IPS-NIHi7 (cell line): Measurements from ENCODE around the gene ZAR1.
"Not testable (repeated sequence)": the region's sequence is repeated elsewhere in the genome, so short reads cannot be mapped to it uniquely, and the experiment has no call there.

Source experiments
- DNase-seq: peaks from one replicate; pipeline ENCODE4 v3.0.0; 2012; ENCODE audit warnings: mixed read lengths; ENCODE audit errors: extremely low spot score

The ZAR1 gene, protein sequence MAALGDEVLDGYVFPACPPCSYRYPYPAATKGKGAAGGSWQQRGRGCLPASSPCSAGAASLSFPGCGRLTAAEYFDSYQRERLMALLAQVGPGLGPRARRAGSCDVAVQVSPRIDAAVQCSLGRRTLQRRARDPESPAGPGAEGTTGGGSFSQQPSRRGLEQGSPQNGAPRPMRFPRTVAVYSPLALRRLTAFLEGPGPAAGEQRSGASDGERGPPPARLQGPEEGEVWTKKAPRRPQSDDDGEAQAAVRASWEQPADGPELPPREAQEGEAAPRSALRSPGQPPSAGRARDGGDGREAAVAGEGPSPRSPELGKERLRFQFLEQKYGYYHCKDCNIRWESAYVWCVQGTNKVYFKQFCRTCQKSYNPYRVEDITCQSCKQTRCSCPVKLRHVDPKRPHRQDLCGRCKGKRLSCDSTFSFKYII

DNA sequence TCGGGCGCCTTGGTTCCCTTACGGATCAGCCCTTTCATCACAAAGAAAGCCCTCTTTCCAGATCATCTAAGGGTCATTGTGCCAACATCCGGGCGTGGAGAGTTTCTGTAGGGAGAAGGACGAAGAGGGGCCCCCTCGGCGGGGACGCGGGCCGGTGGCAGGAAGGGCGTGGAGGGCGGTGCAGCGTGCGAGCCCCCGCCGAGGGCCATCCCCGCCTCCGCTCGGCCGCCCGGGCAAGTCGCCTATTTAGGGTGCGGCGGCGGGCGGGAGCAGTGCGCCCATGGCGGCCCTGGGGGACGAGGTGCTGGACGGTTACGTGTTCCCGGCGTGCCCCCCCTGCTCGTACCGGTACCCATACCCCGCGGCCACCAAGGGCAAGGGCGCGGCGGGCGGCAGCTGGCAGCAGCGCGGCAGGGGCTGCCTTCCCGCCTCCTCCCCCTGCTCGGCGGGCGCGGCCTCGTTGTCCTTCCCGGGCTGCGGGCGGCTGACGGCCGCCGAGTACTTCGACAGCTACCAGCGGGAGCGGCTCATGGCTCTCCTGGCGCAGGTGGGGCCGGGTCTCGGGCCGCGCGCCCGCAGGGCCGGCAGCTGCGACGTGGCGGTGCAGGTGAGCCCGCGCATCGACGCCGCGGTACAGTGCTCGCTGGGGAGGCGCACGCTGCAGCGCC, at the start of gene ZAR1:
ZAR1 (plus strand) TSS at position 241 of the 668 bp plus-strand sequence; CDS start at position 281, 40 bp downstream.
- DNase-seq = peak; percentile 50

DNA sequence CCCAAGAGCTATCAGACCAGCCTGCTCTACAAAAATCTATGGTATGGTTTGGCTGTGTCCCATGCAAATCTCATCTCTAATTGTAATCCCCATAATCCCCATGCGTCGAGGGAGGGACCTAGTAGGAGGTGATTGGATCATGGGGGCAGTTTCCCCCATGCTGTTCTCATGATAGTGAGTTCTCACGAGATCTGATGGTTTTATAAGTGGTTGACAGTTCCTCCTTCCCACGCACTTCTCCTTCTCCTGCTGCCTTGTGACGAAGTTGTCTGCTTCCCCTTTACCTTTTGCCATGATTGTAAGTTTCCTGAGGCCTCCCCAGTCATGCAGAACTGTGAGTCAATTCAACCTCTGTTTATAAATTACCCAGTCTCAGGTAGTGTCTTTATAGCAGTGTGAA, 49.1 kb upstream of the ZAR1 start:
- DNase-seq = not testable (repeated sequence)

- DNase-seq = no peak
Observed at GRCh38 chr4:48445704-48446103, 44.3 kb upstream of the ZAR1 start.

GRCh38 chr4:48446642-48447041, 43.4 kb upstream of the ZAR1 start:
- no peak for DNase-seq

- DNase-seq = no peak
Observed at GRCh38 chr4:48449151-48449550, 40.9 kb upstream of the ZAR1 start.

GRCh38 chr4:48450740-48451139, 39.3 kb upstream of the ZAR1 start:
- DNase-seq = no peak

- not testable (repeated sequence) for DNase-seq
Observed at GRCh38 chr4:48451656-48452055, 38.4 kb upstream of the ZAR1 start.

- no peak for DNase-seq
Observed at GRCh38 chr4:48454591-48454990, 35.5 kb upstream of the ZAR1 start.

- DNase-seq = no peak
Observed at GRCh38 chr4:48461000-48461399, 29.1 kb upstream of the ZAR1 start.

DNA sequence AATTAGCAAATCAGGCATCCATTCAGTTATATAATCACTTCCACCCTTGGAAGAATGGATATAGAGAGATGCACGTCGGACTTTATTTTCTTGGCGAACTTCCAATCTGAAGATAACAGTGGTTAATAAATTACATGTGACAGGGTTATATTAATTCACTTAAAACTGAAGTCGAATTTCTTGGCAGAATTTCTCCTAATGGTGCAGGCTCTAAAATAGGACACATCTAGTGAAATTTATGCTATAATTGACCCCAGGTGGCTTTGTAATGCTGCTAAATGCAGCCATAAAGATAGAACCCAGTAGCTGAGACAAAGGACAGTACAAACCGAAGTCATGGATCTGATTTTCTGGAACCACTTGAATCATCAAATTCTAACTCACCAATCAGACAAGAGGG, 27.7 kb upstream of the ZAR1 start:
- no peak for DNase-seq

- no peak for DNase-seq
Observed at GRCh38 chr4:48467442-48467841, 22.6 kb upstream of the ZAR1 start.

DNA sequence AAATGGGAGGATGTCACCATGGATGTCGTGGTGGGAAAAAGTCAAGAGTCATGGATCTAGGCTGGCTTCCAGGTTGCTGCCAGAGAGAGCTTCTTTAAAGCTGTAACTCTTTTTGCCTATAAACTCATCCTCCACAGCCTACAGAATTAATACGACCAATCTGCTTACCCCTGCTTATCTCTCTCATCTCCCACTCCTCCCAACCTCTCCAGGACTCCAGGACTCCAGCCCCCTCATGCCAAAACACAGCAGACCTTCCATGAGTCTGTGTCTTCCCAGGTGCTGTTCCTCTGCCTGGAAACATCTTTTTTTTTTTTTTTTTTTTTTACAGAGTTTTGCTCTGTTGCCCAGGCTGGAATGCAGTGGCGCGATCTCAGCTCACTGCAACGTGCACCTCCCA, 22.2 kb upstream of the ZAR1 start:
- no peak for DNase-seq

DNA sequence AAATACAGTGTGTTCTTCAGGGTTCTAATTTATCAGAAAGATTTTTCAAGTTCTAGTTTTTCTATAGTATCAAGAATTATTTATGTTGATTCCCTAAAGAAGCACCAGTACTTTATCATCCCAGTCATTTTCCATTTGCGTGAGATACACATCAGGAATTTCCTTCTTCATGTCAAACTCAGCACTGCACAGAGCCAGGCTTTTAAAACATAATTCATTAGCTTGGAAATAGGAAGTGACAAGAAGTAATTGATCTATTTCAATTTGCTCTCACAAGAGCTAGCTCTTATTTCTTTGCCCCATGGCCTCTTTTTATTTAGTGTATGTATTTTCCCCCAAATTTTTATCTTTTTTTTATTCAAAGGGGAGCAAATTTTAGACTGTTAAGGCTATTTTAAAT, 19.9 kb upstream of the ZAR1 start:
- DNase-seq = no peak

GRCh38 chr4:48470570-48470969, 19.5 kb upstream of the ZAR1 start:
- DNase-seq = no peak

GRCh38 chr4:48472794-48473193, 17.3 kb upstream of the ZAR1 start:
- DNase-seq = no peak

DNA sequence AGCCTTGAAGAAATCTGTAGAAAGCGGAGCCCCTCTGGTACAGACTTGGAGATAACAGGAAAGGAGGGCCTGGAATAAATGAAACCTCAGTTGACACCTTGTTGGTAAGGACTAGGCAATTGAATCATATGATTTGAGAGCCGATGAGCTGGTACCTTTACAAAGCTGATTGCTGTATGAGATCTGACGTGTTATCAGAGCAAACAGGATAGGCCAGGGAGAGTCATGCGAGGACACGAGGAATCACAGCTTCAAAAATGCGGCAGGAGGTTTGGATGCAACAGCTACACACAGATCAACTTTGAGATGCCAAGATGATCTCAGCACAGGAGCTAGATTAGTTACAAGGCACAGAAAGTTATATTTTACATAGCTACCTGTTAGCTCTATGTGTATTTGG, 14.3 kb upstream of the ZAR1 start:
- no peak for DNase-seq

GRCh38 chr4:48478273-48478672, 11.8 kb upstream of the ZAR1 start:
- no peak for DNase-seq

DNA sequence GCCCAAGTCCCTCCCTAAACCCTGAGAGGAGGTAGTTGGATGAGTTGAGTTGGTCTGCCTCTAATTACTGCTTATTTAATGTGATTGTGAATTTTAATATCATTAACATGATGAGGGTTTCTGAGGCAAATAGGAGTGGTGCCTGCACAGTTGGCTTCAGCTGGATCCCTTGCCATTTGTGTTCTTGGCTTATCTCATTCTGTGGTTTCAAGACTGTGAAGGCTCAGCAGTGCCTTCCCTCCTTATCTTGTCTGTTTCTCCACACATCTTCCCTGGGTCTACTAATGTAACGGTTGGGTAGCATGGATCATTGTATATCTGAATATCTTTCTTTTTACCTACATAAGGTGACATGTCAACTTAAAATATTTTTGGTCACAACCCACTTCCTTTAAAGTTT, 8.5 kb upstream of the ZAR1 start:
- DNase-seq = no peak

GRCh38 chr4:48483006-48483776, 6.9 kb upstream of the ZAR1 start, which contains the start of gene SLC10A4:
SLC10A4 (plus strand) TSS chr4:48483343; CDS start chr4:48483562, 219 bp downstream.
- DNase-seq = peak; percentile 69

- peak; percentile 30 for DNase-seq
Observed at GRCh38 chr4:48483777-48484493, 6.1 kb upstream of the ZAR1 start.

DNA sequence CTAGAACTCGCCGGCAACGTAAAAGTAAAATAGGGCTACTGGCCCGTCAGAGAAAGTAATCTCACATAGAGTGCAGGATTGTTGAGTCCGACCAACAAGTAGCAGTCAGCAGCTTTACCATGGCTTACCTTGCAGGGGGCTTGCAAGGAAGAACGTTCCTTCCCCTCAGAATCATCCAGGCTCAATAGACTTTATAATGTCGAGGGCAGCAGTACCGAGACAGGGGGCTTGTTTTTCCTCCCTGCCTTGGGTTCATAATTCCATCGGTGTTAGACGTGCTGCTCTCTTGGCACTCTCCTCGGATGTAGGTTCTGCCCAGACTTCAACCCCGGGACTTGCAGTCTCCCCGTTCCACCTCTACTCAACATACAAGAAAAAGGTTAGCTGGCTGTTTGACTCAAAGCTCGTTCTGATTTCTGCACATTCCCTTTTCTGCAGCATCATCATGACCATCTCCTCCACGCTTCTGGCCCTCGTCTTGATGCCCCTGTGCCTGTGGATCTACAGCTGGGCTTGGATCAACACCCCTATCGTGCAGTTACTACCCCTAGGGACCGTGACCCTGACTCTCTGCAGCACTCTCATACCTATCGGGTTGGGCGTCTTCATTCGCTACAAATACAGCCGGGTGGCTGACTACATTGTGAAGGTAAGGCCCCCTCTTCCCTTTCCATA, 5.4 kb upstream of the ZAR1 start:
- no peak for DNase-seq
